Measurements from ENCODE around the gene LAMA3. TPM values are rescaled to one million over a fixed set of nuclear protein-coding genes. Genes with fewer than 3 reads are reported as not detected.

The LAMA3 gene
- total and polyA plus RNA-seq, 2 experiments from 2014 or later, result 3.9 to 4.9 TPM

DNA sequence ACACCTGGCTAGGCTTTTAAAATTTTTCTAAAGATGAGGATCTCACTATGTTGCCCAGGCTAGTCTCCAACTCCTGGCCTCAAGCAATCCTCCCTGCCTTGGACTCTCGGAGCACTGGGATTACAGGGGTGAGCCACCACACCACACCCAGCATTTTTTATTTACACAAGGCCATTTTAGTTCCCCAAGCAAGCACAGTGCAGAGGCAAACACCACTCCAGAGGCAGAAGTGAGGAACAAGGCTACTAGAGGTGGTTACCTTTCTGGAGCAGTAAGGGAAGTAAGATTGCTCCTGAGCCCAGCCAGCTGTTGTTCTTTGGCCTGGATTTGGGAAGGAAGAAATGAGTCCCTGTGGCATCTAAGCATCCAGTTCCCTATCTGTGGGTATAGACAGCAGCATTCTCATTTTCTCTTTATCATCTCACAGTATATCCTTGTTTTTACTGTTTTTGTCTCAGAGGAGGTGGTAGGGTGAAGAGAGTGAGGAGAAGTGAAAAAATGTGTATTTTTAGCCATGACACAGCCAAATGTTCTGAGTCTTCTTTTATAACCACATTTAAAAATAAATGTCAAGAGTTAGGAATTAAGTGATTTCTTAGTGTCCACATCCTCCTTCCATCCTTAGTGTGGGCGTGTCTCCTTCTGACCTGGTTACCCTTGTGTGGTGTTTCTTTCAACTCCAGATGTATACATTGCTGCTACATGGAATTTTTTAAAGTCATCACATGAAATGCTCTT, 314.8 kb downstream of the LAMA3 start:
- no peaks in the 10 kb centered on the region for H3K9me3 Mint-ChIP-seq
- DNase-seq (ENCODE audit: low spot score) (no peak), ATAC-seq (no peak)
- H3K4me3 Mint-ChIP-seq, result no peak overlapping the region
- H3K36me3 Mint-ChIP-seq (ENCODE audit: low read depth), result no peaks in the 10 kb centered on the region
- Histone ChIP-seq H3K4me2 (no peak overlapping the region), H3K9me2 (ENCODE audit: insufficient read depth) (peaks cover 10% of the 10 kb centered on the region), H3K4me1 (ENCODE audit: insufficient read depth) (no peaks in the 10 kb centered on the region), H3K36me3 (ENCODE audit: insufficient read depth) (no peaks in the 10 kb centered on the region), H3K79me2 (replicated peaks; ENCODE audit: insufficient read depth) (no peaks in the 10 kb centered on the region), H3K27me3 (ENCODE audit: insufficient read depth) (no peaks in the 10 kb centered on the region), H3F3A (replicated peaks; ENCODE audit: low read depth) (no peaks in the 10 kb centered on the region), H4K20me1 (replicated peaks; ENCODE audit: insufficient read depth) (no peaks in the 10 kb centered on the region), H3K27ac (ENCODE audit: low read depth) (no peak overlapping the region), H3K4me3 (no peak overlapping the region), H2AFZ (no peak overlapping the region)
- H3K27me3 Mint-ChIP-seq (ENCODE audit: insufficient read depth, low read depth, poor library complexity), result peaks cover 2% of the 10 kb centered on the region
- no peaks in the 10 kb centered on the region; the same call in 2 of the 3 replicates for H3K4me1 Mint-ChIP-seq
- no peak overlapping the region for H3K27ac Mint-ChIP-seq
- TF ChIP-seq CREB1 (CRISPR knock-in tag; IDR thresholded peaks at IDR 0.05; ENCODE audit: low read depth) (no peak), EZH2phosphoT487 (IDR thresholded peaks at IDR 0.05; ENCODE audit: unreplicated experiment) (no peak), NANOG (IDR thresholded peaks at IDR 0.05; ENCODE audit: borderline replicate concordance) (no peak), POLR2AphosphoS5 (IDR thresholded peaks at IDR 0.05; ENCODE audit: low read depth) (no peak), EZH2 (IDR thresholded peaks at IDR 0.05; ENCODE audit: low read depth, unreplicated experiment) (no peak), JUNB (IDR thresholded peaks at IDR 0.05; ENCODE audit: unreplicated experiment) (no peak), ZNF331 (CRISPR knock-in tag; IDR thresholded peaks at IDR 0.05; ENCODE audit: low read depth) (no peak), STAT1 (IDR thresholded peaks at IDR 0.05; ENCODE audit: unreplicated experiment) (no peak), ZNF114 (CRISPR knock-in tag; IDR thresholded peaks at IDR 0.05) (no peak)
- TF ChIP-seq, protein P1, sequence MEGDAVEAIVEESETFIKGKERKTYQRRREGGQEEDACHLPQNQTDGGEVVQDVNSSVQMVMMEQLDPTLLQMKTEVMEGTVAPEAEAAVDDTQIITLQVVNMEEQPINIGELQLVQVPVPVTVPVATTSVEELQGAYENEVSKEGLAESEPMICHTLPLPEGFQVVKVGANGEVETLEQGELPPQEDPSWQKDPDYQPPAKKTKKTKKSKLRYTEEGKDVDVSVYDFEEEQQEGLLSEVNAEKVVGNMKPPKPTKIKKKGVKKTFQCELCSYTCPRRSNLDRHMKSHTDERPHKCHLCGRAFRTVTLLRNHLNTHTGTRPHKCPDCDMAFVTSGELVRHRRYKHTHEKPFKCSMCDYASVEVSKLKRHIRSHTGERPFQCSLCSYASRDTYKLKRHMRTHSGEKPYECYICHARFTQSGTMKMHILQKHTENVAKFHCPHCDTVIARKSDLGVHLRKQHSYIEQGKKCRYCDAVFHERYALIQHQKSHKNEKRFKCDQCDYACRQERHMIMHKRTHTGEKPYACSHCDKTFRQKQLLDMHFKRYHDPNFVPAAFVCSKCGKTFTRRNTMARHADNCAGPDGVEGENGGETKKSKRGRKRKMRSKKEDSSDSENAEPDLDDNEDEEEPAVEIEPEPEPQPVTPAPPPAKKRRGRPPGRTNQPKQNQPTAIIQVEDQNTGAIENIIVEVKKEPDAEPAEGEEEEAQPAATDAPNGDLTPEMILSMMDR (conservative IDR thresholded peaks at IDR 0.05; ENCODE audit: low read depth in 2 of 2), result no peak
- TF ChIP-seq, protein P2, sequence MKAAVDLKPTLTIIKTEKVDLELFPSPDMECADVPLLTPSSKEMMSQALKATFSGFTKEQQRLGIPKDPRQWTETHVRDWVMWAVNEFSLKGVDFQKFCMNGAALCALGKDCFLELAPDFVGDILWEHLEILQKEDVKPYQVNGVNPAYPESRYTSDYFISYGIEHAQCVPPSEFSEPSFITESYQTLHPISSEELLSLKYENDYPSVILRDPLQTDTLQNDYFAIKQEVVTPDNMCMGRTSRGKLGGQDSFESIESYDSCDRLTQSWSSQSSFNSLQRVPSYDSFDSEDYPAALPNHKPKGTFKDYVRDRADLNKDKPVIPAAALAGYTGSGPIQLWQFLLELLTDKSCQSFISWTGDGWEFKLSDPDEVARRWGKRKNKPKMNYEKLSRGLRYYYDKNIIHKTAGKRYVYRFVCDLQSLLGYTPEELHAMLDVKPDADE (IDR thresholded peaks at IDR 0.05), result no peak
- TF ChIP-seq, protein P3, sequence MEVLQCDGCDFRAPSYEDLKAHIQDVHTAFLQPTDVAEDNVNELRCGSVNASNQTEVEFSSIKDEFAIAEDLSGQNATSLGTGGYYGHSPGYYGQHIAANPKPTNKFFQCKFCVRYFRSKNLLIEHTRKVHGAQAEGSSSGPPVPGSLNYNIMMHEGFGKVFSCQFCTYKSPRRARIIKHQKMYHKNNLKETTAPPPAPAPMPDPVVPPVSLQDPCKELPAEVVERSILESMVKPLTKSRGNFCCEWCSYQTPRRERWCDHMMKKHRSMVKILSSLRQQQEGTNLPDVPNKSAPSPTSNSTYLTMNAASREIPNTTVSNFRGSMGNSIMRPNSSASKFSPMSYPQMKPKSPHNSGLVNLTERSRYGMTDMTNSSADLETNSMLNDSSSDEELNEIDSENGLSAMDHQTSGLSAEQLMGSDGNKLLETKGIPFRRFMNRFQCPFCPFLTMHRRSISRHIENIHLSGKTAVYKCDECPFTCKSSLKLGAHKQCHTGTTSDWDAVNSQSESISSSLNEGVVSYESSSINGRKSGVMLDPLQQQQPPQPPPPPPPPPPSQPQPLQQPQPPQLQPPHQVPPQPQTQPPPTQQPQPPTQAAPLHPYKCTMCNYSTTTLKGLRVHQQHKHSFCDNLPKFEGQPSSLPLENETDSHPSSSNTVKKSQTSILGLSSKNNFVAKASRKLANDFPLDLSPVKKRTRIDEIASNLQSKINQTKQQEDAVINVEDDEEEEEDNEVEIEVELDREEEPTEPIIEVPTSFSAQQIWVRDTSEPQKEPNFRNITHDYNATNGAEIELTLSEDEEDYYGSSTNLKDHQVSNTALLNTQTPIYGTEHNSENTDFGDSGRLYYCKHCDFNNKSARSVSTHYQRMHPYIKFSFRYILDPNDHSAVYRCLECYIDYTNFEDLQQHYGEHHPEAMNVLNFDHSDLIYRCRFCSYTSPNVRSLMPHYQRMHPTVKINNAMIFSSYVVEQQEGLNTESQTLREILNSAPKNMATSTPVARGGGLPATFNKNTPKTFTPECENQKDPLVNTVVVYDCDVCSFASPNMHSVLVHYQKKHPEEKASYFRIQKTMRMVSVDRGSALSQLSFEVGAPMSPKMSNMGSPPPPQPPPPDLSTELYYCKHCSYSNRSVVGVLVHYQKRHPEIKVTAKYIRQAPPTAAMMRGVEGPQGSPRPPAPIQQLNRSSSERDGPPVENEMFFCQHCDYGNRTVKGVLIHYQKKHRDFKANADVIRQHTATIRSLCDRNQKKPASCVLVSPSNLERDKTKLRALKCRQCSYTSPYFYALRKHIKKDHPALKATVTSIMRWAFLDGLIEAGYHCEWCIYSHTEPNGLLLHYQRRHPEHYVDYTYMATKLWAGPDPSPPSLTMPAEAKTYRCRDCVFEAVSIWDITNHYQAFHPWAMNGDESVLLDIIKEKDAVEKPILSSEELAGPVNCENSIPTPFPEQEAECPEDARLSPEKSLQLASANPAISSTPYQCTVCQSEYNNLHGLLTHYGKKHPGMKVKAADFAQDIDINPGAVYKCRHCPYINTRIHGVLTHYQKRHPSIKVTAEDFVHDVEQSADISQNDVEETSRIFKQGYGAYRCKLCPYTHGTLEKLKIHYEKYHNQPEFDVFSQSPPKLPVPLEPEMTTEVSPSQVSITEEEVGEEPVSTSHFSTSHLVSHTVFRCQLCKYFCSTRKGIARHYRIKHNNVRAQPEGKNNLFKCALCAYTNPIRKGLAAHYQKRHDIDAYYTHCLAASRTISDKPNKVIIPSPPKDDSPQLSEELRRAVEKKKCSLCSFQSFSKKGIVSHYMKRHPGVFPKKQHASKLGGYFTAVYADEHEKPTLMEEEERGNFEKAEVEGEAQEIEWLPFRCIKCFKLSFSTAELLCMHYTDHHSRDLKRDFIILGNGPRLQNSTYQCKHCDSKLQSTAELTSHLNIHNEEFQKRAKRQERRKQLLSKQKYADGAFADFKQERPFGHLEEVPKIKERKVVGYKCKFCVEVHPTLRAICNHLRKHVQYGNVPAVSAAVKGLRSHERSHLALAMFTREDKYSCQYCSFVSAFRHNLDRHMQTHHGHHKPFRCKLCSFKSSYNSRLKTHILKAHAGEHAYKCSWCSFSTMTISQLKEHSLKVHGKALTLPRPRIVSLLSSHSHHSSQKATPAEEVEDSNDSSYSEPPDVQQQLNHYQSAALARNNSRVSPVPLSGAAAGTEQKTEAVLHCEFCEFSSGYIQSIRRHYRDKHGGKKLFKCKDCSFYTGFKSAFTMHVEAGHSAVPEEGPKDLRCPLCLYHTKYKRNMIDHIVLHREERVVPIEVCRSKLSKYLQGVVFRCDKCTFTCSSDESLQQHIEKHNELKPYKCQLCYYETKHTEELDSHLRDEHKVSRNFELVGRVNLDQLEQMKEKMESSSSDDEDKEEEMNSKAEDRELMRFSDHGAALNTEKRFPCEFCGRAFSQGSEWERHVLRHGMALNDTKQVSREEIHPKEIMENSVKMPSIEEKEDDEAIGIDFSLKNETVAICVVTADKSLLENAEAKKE (CRISPR knock-in tag; IDR thresholded peaks at IDR 0.05), result no peak
- TF ChIP-seq, protein P4, sequence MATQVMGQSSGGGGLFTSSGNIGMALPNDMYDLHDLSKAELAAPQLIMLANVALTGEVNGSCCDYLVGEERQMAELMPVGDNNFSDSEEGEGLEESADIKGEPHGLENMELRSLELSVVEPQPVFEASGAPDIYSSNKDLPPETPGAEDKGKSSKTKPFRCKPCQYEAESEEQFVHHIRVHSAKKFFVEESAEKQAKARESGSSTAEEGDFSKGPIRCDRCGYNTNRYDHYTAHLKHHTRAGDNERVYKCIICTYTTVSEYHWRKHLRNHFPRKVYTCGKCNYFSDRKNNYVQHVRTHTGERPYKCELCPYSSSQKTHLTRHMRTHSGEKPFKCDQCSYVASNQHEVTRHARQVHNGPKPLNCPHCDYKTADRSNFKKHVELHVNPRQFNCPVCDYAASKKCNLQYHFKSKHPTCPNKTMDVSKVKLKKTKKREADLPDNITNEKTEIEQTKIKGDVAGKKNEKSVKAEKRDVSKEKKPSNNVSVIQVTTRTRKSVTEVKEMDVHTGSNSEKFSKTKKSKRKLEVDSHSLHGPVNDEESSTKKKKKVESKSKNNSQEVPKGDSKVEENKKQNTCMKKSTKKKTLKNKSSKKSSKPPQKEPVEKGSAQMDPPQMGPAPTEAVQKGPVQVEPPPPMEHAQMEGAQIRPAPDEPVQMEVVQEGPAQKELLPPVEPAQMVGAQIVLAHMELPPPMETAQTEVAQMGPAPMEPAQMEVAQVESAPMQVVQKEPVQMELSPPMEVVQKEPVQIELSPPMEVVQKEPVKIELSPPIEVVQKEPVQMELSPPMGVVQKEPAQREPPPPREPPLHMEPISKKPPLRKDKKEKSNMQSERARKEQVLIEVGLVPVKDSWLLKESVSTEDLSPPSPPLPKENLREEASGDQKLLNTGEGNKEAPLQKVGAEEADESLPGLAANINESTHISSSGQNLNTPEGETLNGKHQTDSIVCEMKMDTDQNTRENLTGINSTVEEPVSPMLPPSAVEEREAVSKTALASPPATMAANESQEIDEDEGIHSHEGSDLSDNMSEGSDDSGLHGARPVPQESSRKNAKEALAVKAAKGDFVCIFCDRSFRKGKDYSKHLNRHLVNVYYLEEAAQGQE (IDR thresholded peaks at IDR 0.05; ENCODE audit: unreplicated experiment), result no peak
